DOHH2 (cell line): Measurements from ENCODE around the gene S100A13.

Source experiments
- H3F3A ChIP-seq: fragments of 200-600 bp; sonication (generic), shearing (Covaris generic); 2 replicates; pipeline ENCODE4 v1.6.0; 2016; ENCODE audit warnings: antibody characterized with exemption, mild to moderate bottlenecking; ENCODE audit not compliant: control insufficient read depth, insufficient read depth
- H3K27ac ChIP-seq: fragments of 200-600 bp; sonication (generic); 2 replicates; pipeline ENCODE4 v1.5.1; 2014; ENCODE audit warnings: low read depth, mild to moderate bottlenecking, low read length, moderate library complexity
- H3K27me3 ChIP-seq: fragments of 200-600 bp; sonication (generic); 2 replicates; pipeline ENCODE4 v1.6.1; 2014; ENCODE audit warnings: mild to moderate bottlenecking, low read length, mixed read lengths; ENCODE audit not compliant: control insufficient read depth
- H3K36me3 ChIP-seq: fragments of 200-600 bp; sonication (generic); 2 replicates; pipeline ENCODE4 v1.6.1; 2014; ENCODE audit warnings: mild to moderate bottlenecking, low read length, moderate library complexity, mixed read lengths; ENCODE audit not compliant: control insufficient read depth
- H3K4me1 ChIP-seq: fragments of 200-600 bp; sonication (generic); 2 replicates; pipeline ENCODE4 v1.6.1; 2014; ENCODE audit warnings: mild to moderate bottlenecking, low read length, mixed read lengths; ENCODE audit not compliant: control insufficient read depth
- H3K4me2 ChIP-seq: fragments of 200-600 bp; sonication (generic); 2 replicates; pipeline ENCODE4 v1.6.0; 2014; ENCODE audit warnings: mild to moderate bottlenecking, low read length, moderate library complexity
- H3K4me3 ChIP-seq: fragments of 200-600 bp; sonication (generic); 2 replicates; pipeline ENCODE4 v1.5.1; 2014; ENCODE audit warnings: mild to moderate bottlenecking, low read length, mixed read lengths
- H3K79me2 ChIP-seq: fragments of 200-600 bp; sonication (generic); 2 replicates; pipeline ENCODE4 v1.6.1; 2014; ENCODE audit warnings: mild to moderate bottlenecking, low read length, mixed read lengths; ENCODE audit not compliant: control insufficient read depth
- H3K9me2 ChIP-seq: fragments of 200-600 bp; sonication (generic); replicated peaks from 2 replicates; pipeline ENCODE4 v1.6.1; 2014; ENCODE audit warnings: mild to moderate bottlenecking, low read length, mixed read lengths; ENCODE audit not compliant: control insufficient read depth
- H3K9me3 ChIP-seq: fragments of 200-600 bp; sonication (generic); 2 replicates; pipeline ENCODE4 v1.6.1; 2014; ENCODE audit warnings: antibody characterized with exemption, low read length, mixed read lengths; ENCODE audit not compliant: control insufficient read depth, insufficient read depth
- H4K20me1 ChIP-seq: fragments of 200-600 bp; sonication (generic); 2 replicates; pipeline ENCODE4 v1.6.0; 2014; ENCODE audit warnings: low read depth, mild to moderate bottlenecking, antibody characterized with exemption, low read length, moderate library complexity; ENCODE audit not compliant: control insufficient read depth, insufficient read depth
- CTCF ChIP-seq: fragments of 200-600 bp; sonication (generic); IDR thresholded peaks from one replicate; pipeline ENCODE4 v1.5.1; 2014; ENCODE audit warnings: antibody characterized with exemption, mild to moderate bottlenecking, low read depth, low read length; ENCODE audit not compliant: poor library complexity, severe bottlenecking
- EZH2phosphoT487 ChIP-seq: fragments of 200-600 bp; sonication (generic); IDR thresholded peaks from 2 replicates; pipeline ENCODE4 v1.6.1; 2017; ENCODE audit warnings: borderline replicate concordance, mild to moderate bottlenecking, antibody characterized with exemption, low read length, moderate library complexity, mixed read lengths

The S100A13 gene

DNA sequence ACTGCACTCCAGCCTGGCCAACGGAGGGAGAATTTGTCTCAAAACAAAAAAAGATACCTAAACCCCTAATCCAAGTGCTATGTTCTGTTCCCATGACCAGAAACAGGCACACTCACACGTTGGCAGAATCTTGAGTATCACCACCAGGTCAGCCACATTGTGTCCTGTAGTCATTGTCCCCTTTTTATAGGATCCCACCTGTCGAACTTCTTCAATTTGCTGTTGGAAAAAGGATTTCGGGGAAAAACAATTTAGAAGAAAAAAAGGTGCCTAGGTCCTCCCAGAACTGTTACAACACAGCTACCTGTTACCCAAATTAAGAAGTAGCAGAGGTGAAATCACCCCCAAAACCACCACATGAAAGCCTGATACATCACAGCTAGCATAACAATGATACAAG lies 40.1 kb upstream of the S100A13 start:
- no peak overlapping the region for H3K4me3 ChIP-seq

DNA sequence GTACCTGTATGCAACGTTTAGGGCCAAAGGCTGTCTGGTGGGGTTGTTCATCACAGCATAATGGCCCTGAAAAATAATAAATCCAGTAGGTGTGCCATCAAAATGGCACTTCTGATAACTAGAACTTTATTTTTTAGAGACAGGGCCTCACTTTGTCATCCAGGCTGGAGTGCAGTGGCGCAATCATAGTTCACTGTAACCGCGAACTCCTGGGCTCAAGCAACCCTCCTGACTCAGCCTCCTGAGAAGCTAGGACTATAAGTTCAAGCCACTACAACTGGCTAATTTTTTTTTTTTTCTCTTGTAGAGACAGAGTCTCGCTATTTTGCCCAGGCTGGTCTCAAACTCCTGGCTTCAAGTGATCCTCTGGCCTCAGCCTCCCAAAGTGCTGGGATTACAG lies 35.9 kb upstream of the S100A13 start:
- Histone ChIP-seq H3K36me3 (peaks cover 78% of the 10 kb centered on the region), H3K27me3 (no peaks in the 10 kb centered on the region), H3K27ac (no peak overlapping the region), H3K4me1 (peaks cover 12% of the 10 kb centered on the region), H3F3A (peaks cover 54% of the 10 kb centered on the region), H3K4me3 (no peak overlapping the region), H4K20me1 (no peaks in the 10 kb centered on the region), H3K4me2 (no peak overlapping the region), H3K9me3 (no peaks in the 10 kb centered on the region), H3K9me2 (no peaks in the 10 kb centered on the region), H3K79me2 (peaks cover 25% of the 10 kb centered on the region)
- TF ChIP-seq CTCF (no peak), EZH2phosphoT487 (no peak)

More for the DNA sequence above, 40.1 kb upstream of the S100A13 start:
- Histone ChIP-seq H4K20me1 (no peaks in the 10 kb centered on the region), H3K9me3 (no peaks in the 10 kb centered on the region), H3K36me3 (peaks cover 83% of the 10 kb centered on the region), H3K4me2 (no peak overlapping the region), H3K4me1 (peaks cover 21% of the 10 kb centered on the region), H3K27ac (no peak overlapping the region), H3F3A (peaks cover 45% of the 10 kb centered on the region), H3K79me2 (peaks cover 37% of the 10 kb centered on the region), H3K27me3 (no peaks in the 10 kb centered on the region), H3K9me2 (no peaks in the 10 kb centered on the region)
- TF ChIP-seq CTCF (no peak), EZH2phosphoT487 (no peak)

DNA sequence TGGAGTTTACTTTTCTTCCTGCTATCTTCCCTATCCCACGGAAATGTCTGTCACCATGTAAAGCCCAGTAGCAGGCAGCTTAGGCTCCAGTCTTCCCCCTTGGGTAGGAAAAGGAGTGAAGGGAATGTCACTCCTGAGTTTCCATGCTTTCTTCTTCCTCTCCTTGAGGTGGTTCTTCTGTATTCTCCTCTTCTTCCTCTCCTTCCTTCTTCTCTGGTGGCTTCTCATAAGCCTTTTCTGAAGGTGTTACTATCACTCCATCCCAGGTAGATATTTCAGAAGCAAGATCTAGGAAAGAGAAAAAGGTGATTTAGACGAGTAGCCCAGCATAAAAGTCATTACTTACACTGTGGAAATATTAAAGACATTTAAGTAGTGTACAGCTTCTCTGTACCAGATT lies 35.0 kb upstream of the S100A13 start:
- peaks cover 15% of the 10 kb centered on the region for H3K79me2 ChIP-seq
- no peaks in the 10 kb centered on the region for H4K20me1 ChIP-seq
- no peak overlapping the region for H3K4me3 ChIP-seq
- no peaks in the 10 kb centered on the region for H3K27me3 ChIP-seq
- no peaks in the 10 kb centered on the region for H3K9me3 ChIP-seq
- H3K36me3 ChIP-seq, result peaks cover 69% of the 10 kb centered on the region
- H3F3A ChIP-seq, result peaks cover 53% of the 10 kb centered on the region
- TF ChIP-seq EZH2phosphoT487 (no peak), CTCF (no peak)
- peaks cover 17% of the 10 kb centered on the region for H3K4me1 ChIP-seq
- no peak overlapping the region for H3K4me2 ChIP-seq
- no peak overlapping the region for H3K27ac ChIP-seq
- no peaks in the 10 kb centered on the region for H3K9me2 ChIP-seq
